GM23338 (cell line): ENCODE data around the gene DNAJC17. TPM values are rescaled to one million over a fixed set of nuclear protein-coding genes. Genes with fewer than 3 reads are reported as not detected.
A peak's percentile ranks its signal among the peaks of the same experiment; 100 is the strongest.

Experiments used
- ATAC-seq: fragments of 200-7000 bp; cut with Tn5 transposase; 3 replicates; pipeline ENCODE4 v1.9.1; 2020
- DNase-seq: peaks from one replicate; pipeline ENCODE4 v3.0.0-alpha.2; 2015; ENCODE audit warnings: low spot score
- H2AFZ ChIP-seq: fragments of 200-600 bp; sonication (generic); 2 replicates; pipeline ENCODE4 v1.8.0; 2016; ENCODE audit warnings: antibody characterized with exemption, mild to moderate bottlenecking, moderate library complexity
- H3F3A ChIP-seq: fragments of 200-600 bp; sonication (generic); replicated peaks from 2 replicates; pipeline ENCODE4 v1.8.0; 2017; ENCODE audit warnings: antibody characterized with exemption, mixed run types, low read depth
- H3K27ac ChIP-seq: fragments of 200-600 bp; sonication (generic); 2 replicates; pipeline ENCODE4 v1.6.1; 2016; ENCODE audit warnings: low read depth
- H3K27me3 ChIP-seq: fragments of 200-600 bp; sonication (generic); 2 replicates; pipeline ENCODE4 v1.8.0; 2016; ENCODE audit warnings: mild to moderate bottlenecking, mixed run types, moderate library complexity; ENCODE audit not compliant: insufficient read depth
- H3K36me3 ChIP-seq: fragments of 200-600 bp; sonication (generic); 2 replicates; pipeline ENCODE4 v1.8.0; 2016; ENCODE audit warnings: mild to moderate bottlenecking; ENCODE audit not compliant: insufficient read depth
- H3K4me1 ChIP-seq: fragments of 200-600 bp; sonication (generic); 2 replicates; pipeline ENCODE4 v1.8.0; 2016; ENCODE audit warnings: mild to moderate bottlenecking, moderate library complexity; ENCODE audit not compliant: insufficient read depth
- H3K4me2 ChIP-seq: fragments of 200-600 bp; sonication (generic); 2 replicates; pipeline ENCODE4 v1.7.1; 2017; ENCODE audit warnings: mixed run types
- H3K4me3 ChIP-seq: fragments of 200-600 bp; sonication (generic); 2 replicates; pipeline ENCODE4 v1.6.1; 2016; ENCODE audit warnings: mixed run types
- H3K79me2 ChIP-seq: fragments of 200-600 bp; sonication (generic); replicated peaks from 2 replicates; pipeline ENCODE4 v1.8.0; 2017; ENCODE audit warnings: mild to moderate bottlenecking; ENCODE audit not compliant: insufficient read depth
- H3K9me2 ChIP-seq: fragments of 200-600 bp; sonication (generic); 2 replicates; pipeline ENCODE4 v1.8.0; 2017; ENCODE audit not compliant: insufficient read depth
- H4K20me1 ChIP-seq: fragments of 200-600 bp; sonication (generic); replicated peaks from 2 replicates; pipeline ENCODE4 v1.8.0; 2017; ENCODE audit warnings: mild to moderate bottlenecking; ENCODE audit not compliant: insufficient read depth
- H3K27ac Mint-ChIP-seq: 2 replicates; pipeline ENCODE4 v1.8.0; 2020; ENCODE audit warnings: inconsistent platforms, mild to moderate bottlenecking, moderate library complexity, mixed read lengths
- H3K27me3 Mint-ChIP-seq: 3 replicates; pipeline ENCODE4 v1.8.0; 2022; ENCODE audit warnings: low read depth, mild to moderate bottlenecking, moderate library complexity, mixed read lengths, inconsistent platforms; ENCODE audit not compliant: insufficient read depth, poor library complexity
- H3K36me3 Mint-ChIP-seq: 3 replicates; pipeline ENCODE4 v1.8.0; 2021; ENCODE audit warnings: low read depth, mild to moderate bottlenecking, inconsistent platforms, moderate library complexity, mixed read lengths
- H3K4me1 Mint-ChIP-seq: 3 replicates; pipeline ENCODE4 v1.8.0; 2020; ENCODE audit warnings: mild to moderate bottlenecking, inconsistent platforms, mixed read lengths
- H3K4me3 Mint-ChIP-seq: 3 replicates; pipeline ENCODE4 v1.8.0; 2021; ENCODE audit warnings: moderate library complexity, mild to moderate bottlenecking, inconsistent platforms, mixed read lengths
- H3K9me3 Mint-ChIP-seq: 3 replicates; pipeline ENCODE4 v1.8.0; 2020; ENCODE audit warnings: moderate library complexity, mild to moderate bottlenecking, inconsistent platforms, mixed read lengths
- CREB1 ChIP-seq: fragments of 250-450 bp; sonication (Bioruptor Pico); IDR thresholded peaks from 2 replicates; pipeline ENCODE4 v1.5.0; 2020; ENCODE audit warnings: low read depth, mild to moderate bottlenecking, moderate library complexity
- ETS1 ChIP-seq: IDR thresholded peaks from 2 replicates; pipeline ENCODE4 v1.6.1; 2016; ENCODE audit warnings: antibody characterized with exemption
- EZH2 ChIP-seq: fragments of 200-600 bp; sonication (generic); IDR thresholded peaks from one replicate; pipeline ENCODE4 v1.8.0; 2017; ENCODE audit warnings: antibody characterized with exemption, mild to moderate bottlenecking, low read depth; ENCODE audit not compliant: unreplicated experiment
- EZH2phosphoT487 ChIP-seq: fragments of 200-600 bp; sonication (generic); IDR thresholded peaks from one replicate; pipeline ENCODE4 v1.8.1; 2018; ENCODE audit warnings: antibody characterized with exemption; ENCODE audit not compliant: unreplicated experiment
- NANOG ChIP-seq: IDR thresholded peaks from 2 replicates; pipeline ENCODE4 v1.6.1; 2016; ENCODE audit warnings: antibody characterized with exemption, borderline replicate concordance
- STAT1 ChIP-seq: IDR thresholded peaks from one replicate; pipeline ENCODE4 v1.6.1; 2016; ENCODE audit warnings: antibody characterized with exemption; ENCODE audit not compliant: unreplicated experiment
- ZNF331 ChIP-seq: fragments of 250-450 bp; sonication (Bioruptor Pico); IDR thresholded peaks from 2 replicates; pipeline ENCODE4 v1.5.0; 2020; ENCODE audit warnings: low read depth, mild to moderate bottlenecking, moderate library complexity
- polyA plus RNA-seq: library from polyadenylated mRNA; unstranded; fragments of >200 nt; fragmentation: Nextera tagmentation; extraction: Ambion mirVana; gene quantifications from 2 replicates; pipeline ENCODE4 v1.2.1, GENCODE V29; 2016
- total RNA-seq: library from RNA; depleted of rRNA; stranded (reverse); fragments of >200 nt; shearing (Covaris generic); gene quantifications from 2 replicates; pipeline ENCODE4 v1.2.3, GENCODE V29; 2014
- TF ChIP-seq, protein P1 (sequence below), 2 experiments: fragments of 200-600 bp in 1 of 2; sonication (generic) in 1 of 2; conservative IDR thresholded peaks; 2 replicates each; pipeline versions ENCODE4 v1.5.1 to v1.6.1; 2016 to 2017; ENCODE audit warnings: antibody characterized with exemption in 2 of 2, low read depth in 2 of 2, mild to moderate bottlenecking in 2 of 2, moderate library complexity in 1 of 2

DNAJC17 gene
- total and polyA plus RNA-seq, 2 experiments from 2014 or later, result 23.0 to 77.6 TPM

DNA sequence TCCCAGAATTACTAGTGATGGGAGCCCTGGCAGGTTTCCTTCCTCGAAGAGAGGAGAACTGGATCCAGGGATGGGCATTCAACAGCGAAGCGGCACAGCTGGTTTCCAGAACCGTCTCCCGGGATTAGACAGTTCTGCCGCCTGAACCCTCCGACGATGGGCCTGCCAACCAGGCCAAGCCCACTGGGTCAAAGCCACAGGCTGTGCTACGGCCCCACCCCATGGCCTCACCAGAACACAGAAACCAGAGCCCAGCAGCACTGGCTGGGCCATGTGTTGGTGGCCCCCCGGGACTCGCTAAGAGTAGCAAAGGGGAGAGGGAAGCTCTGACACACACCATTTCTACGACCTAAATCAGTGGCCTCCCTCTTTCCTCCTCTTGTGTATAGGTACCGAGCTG is 35.3 kb downstream of the DNAJC17 start (continued):
- TF ChIP-seq EZH2 (no peak), EZH2phosphoT487 (no peak), CREB1 (CRISPR knock-in tag) (no peak)
- TF ChIP-seq, protein P1, sequence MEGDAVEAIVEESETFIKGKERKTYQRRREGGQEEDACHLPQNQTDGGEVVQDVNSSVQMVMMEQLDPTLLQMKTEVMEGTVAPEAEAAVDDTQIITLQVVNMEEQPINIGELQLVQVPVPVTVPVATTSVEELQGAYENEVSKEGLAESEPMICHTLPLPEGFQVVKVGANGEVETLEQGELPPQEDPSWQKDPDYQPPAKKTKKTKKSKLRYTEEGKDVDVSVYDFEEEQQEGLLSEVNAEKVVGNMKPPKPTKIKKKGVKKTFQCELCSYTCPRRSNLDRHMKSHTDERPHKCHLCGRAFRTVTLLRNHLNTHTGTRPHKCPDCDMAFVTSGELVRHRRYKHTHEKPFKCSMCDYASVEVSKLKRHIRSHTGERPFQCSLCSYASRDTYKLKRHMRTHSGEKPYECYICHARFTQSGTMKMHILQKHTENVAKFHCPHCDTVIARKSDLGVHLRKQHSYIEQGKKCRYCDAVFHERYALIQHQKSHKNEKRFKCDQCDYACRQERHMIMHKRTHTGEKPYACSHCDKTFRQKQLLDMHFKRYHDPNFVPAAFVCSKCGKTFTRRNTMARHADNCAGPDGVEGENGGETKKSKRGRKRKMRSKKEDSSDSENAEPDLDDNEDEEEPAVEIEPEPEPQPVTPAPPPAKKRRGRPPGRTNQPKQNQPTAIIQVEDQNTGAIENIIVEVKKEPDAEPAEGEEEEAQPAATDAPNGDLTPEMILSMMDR (conservative IDR thresholded peaks at IDR 0.05; ENCODE audit: low read depth in 2 of 2), result peak in 1 of 2 experiments; percentile 13; a peak in 1 of 4 replicates

DNA sequence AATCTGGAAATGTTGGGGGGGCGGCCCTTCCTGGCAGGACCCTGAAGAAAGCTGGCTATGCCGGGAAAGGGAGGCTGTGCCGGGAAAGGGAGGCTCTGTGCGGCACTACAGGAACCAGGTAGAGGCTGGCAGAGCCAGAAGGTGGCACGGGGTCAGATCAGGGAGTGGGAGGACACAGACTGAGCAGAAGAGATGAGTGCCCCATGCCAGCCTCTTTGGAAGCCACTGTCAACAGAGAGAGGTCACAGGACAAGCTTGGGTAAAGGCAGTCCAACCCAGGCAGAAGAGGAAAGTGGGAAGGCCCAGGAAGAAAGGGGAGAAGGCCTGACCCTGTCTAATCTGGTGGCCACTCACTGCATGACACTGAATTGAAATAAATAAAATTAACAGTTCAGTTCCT is 36.0 kb downstream of the DNAJC17 start:
- no peak overlapping the region for H3K4me2 ChIP-seq
- no peak overlapping the region for H2AFZ ChIP-seq
- no peak overlapping the region for H3K4me3 ChIP-seq
- Mint-ChIP-seq H3K36me3 (peaks cover 13% of the 10 kb centered on the region), H3K4me3 (no peak overlapping the region), H3K27ac (no peak overlapping the region; the same call in 1 of the 2 replicates), H3K4me1 (peaks cover 24% of the 10 kb centered on the region), H3K27me3 (peaks cover 16% of the 10 kb centered on the region), H3K9me3 (no peaks in the 10 kb centered on the region)
- no peaks in the 10 kb centered on the region for H3K79me2 ChIP-seq
- no peak for ATAC-seq
- H4K20me1 ChIP-seq, result no peaks in the 10 kb centered on the region
- H3F3A ChIP-seq, result no peaks in the 10 kb centered on the region; the same call in none of the 2 replicates
- H3K27me3 ChIP-seq, result no peaks in the 10 kb centered on the region
- no peaks in the 10 kb centered on the region; the same call in 1 of the 2 replicates for H3K4me1 ChIP-seq
- no peak for TF ChIP-seq ETS1
- no peak for TF ChIP-seq EZH2
- no peak for TF ChIP-seq CREB1 (CRISPR knock-in tag)
- TF ChIP-seq EZH2phosphoT487, result no peak
- no peak for TF ChIP-seq NANOG
- no peak for TF ChIP-seq ZNF331 (CRISPR knock-in tag)
- H3K9me2 ChIP-seq, result no peaks in the 10 kb centered on the region
- DNase-seq, result no peak
- H3K27ac ChIP-seq, result no peak overlapping the region
- H3K36me3 ChIP-seq, result no peaks in the 10 kb centered on the region

DNA sequence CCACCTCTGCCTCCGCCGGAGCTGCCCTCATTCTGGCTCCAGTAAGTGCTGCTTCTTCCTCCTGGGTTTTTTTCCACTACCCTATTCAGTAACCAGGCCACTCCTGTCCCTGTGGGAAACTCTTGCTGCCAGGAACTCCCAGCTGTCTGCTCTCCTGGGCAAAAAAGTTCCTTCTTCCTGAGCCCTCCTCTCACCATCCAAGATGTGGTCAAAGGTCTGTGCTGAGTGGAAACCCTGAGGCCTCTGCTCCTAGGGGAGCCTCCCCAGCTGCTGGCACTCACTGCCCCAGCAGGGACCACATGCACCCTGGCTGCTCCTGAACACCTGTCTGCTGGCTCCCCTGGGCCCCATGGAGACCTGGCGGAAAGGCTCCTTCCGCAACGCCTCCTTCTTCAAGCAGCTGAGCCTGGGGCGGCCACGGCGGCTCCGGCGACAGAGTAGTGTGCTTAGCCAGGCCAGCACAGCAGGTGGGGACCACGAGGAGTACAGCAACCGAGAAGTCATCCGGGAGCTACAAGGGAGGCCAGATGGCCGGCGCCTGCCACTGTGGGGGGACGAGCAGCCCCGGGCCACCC is 37.0 kb downstream of the DNAJC17 start:
- H3K27me3 ChIP-seq, result no peaks in the 10 kb centered on the region
- peaks cover 10% of the 10 kb centered on the region for H3K36me3 Mint-ChIP-seq
- peaks cover 6% of the 10 kb centered on the region; the same call in 1 of the 2 replicates for H3K4me1 ChIP-seq
- H3K4me1 Mint-ChIP-seq, result peaks cover 34% of the 10 kb centered on the region
- no peak overlapping the region for H2AFZ ChIP-seq
- no peaks in the 10 kb centered on the region for H3K36me3 ChIP-seq
- no peak overlapping the region for H3K4me3 Mint-ChIP-seq
- H3K9me2 ChIP-seq, result no peaks in the 10 kb centered on the region
- H3F3A ChIP-seq, result no peaks in the 10 kb centered on the region; the same call in none of the 2 replicates
- no peaks in the 10 kb centered on the region for H4K20me1 ChIP-seq
- no peak for ATAC-seq
- H3K27ac ChIP-seq, result no peak overlapping the region
- H3K4me2 ChIP-seq, result no peak overlapping the region
- H3K27ac Mint-ChIP-seq, result no peak overlapping the region; the same call in 1 of the 2 replicates
- H3K27me3 Mint-ChIP-seq, result peaks cover 18% of the 10 kb centered on the region
- H3K79me2 ChIP-seq, result no peaks in the 10 kb centered on the region
- H3K9me3 Mint-ChIP-seq, result no peaks in the 10 kb centered on the region
- DNase-seq, result no peak
- H3K4me3 ChIP-seq, result no peak overlapping the region
- TF ChIP-seq ETS1, result no peak
- TF ChIP-seq STAT1, result no peak
- TF ChIP-seq, protein P1 (conservative IDR thresholded peaks at IDR 0.05; ENCODE audit: low read depth in 2 of 2), result no peak
- TF ChIP-seq CREB1 (CRISPR knock-in tag), result no peak
- TF ChIP-seq NANOG, result no peak
